HG03095 (cell line): ENCODE measurements around the gene STRN4.
A peak's percentile ranks its signal among the peaks of the same experiment; 100 is the strongest.
"Not testable (repeated sequence)": the region's sequence is repeated elsewhere in the genome, so short reads cannot be mapped to it uniquely, and the experiment has no call there.

Source experiments
- ATAC-seq: cut with Tn5 transposase; IDR thresholded peaks from one replicate; pipeline ENCODE4 v1.9.1; 2021; ENCODE audit warnings: moderate library complexity; ENCODE audit not compliant: unreplicated experiment

STRN4 gene

DNA sequence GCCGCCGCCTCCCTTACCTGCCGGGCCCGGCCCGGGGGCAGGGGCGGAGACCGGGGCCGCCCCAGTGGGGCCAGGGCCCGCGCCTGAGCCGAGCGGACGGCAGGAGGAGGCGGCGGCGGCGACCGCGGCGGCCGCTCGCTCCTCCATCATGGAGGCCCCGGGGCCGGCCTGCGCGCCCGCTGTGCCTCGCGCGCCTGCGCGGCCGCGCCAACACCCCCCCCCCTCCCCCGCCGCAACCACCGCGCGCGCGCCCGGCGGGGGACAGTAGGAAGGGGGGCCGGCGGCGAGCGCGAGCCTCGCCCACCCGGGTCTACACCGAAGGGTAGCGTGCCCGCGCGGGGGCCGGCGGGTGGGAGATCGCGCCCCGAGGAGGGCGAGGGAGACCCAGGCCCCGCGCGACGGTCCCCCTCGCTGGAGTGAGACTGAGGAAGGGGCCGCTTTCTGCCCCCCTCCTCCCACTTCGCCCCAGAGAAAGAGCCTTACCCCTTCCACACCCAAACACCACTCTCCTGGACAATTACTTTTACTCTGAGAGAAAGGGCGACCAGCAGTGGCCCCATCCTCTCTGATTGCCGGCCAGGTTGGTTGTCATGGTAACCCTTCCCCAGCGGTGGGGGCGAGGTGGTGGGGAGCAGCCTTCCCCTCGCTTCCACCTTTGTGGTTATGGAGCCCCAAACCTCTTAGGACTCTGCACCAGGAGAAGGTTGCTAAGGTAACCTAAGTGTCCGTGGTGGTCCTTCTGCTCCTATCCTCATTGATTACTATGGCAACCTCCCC, at the start of gene STRN4:
Gene STRN4 (minus strand): TSS at position 170 of the 777 bp plus-strand sequence. CDS start 20 bp downstream, at position 150.
- ATAC-seq = no peak

DNA sequence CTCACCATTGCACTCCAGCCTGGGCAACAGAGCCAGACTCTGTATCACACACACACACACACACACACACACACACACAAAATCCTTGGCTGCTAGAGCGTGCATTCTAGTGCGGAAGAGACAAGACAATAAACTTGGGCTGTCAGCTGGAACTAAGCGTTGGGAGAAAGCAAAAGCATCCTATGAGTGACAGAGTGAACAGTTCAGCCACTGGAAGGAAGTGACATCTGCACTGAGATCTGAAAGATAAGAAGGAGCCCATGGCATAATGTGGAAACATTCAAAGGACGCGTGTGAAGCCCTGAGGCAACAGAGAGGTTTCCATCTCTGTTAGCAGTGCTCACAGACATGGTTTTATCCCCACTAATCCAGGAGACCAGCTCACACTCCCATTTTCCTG, 45.7 kb upstream of the STRN4 start:
- ATAC-seq = no peak

- no peak for ATAC-seq
Observed at GRCh38 chr19:46789371-46789770, 43.1 kb upstream of the STRN4 start.

DNA sequence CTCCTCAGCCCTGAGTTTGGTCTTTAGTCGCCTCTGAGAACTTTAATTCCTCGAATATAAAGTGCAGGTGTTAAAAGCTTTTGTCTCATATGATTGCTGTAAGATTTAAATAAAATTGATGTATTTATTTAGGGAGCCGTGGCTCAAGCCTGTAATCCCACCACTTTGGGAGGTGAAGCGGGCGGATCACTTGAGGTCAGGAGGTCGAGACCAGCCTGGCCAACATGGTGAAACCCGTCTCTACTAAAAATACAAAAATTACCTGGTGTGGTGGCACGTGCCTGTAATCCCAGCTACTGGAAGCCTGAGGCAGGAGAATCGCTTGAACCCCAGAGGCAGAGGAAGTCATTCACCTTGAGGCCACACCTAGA, 42.7 kb upstream of the STRN4 start:
- ATAC-seq = no peak

DNA sequence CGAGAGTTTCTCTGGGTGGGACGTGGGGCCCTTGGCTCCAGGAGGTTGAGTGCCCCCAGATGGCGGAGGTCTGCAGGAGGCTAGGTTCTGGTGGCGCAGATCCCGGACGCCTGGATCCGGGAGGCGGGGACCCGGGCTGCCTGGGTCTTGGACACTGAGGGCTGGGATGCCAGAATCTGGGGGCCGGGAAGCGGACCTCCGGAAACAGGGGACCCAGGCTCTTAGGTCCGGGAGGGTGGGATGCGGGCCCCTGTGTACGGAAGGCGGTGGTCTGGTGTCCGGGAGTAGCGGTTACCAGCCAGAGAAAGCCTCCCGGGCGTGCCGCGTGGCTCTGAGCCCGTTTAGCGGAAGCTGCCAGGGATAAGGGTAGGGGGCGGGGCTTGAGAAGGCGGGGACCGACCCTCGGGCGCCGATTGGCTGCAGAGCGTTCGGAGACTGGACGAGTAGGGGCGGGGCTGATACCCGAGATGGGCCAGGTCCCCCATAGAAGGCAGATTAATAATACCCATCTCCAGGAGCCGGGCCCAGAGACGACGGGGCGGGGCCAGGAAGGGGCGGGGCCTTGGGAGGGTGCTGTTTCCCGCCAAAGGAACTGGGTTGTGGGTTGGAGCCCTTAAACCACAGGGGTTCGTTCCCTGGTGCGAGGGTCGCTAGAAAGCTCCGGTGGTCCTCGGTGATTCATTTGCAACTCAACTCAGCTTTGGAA, 42.2 kb upstream of the STRN4 start, which contains the start of gene SLC1A5:
Gene SLC1A5 (minus strand): TSS at position 333 of the 706 bp plus-strand sequence. CDS start 629 bp downstream, outside the sequence.
- ATAC-seq = peak; percentile 56

- no peak for ATAC-seq
Observed at GRCh38 chr19:46787331-46788261, 41.3 kb upstream of the STRN4 start.

- no peak for ATAC-seq
Observed at GRCh38 chr19:46787040-46787330, 40.7 kb upstream of the STRN4 start.

DNA sequence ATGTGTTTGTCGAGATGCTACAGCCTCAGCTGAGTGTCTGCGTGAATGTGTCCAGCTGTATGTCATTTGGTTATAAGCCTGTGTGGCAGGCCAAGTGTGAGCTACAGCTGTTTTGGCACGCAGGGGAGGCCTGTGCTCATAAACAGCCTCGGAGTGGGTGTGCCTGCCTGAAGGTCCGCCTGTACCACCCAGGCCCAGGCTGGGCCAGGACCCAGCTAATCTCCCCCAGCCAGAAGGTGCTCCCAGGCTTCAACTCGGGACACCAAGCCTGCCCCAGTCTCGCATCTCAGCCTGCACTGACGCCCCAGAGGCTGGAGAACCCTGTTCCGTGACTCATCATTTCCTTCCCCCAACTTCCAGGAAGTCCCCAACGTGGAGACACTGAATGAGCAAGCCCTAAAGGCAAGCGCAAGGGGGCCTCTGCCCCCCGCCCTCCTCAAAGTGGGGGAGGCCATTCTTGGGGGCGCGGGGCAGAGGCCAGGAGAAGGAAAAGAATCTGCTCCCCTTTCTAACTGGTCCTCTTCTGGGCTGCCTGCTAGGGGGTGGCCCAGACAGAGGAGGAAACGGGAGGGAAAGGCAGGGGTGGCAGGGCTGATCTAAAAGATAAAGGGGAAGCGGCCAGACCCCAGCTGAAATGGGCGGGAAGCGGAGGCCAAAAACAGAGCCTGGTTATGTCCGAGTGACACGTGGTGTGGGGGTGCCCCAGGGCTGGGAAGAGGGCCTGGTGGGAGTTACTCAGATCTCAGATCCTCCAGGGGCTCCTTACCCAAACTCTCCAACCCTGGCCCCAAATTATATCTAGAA, 40.2 kb upstream of the STRN4 start:
- no peak for ATAC-seq

- ATAC-seq = no peak
Observed at GRCh38 chr19:46785980-46786235, 39.7 kb upstream of the STRN4 start.

- ATAC-seq = no peak
Observed at GRCh38 chr19:46785054-46785979, 39.1 kb upstream of the STRN4 start.

GRCh38 chr19:46784262-46785053, 38.2 kb upstream of the STRN4 start:
- ATAC-seq = peak; percentile 40

DNA sequence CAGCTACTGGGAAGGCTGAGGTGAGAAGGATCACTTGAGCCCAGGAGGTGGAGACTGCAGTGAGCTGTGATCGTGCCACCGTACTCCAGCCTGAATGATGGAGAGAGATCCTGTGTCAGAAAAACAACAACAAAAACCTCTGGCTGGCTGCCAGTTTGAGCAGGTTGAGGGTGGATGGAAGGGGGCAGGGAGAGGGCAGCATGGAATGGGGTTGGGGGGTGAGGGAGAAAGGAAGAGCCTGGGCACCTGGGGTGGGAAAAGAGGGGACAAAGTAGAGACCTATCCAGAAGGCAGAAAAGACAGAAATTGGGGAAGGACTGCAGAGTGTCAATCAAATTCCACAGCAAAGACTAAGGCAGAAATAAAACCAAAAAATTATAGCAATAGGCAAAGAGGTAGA, 37.4 kb upstream of the STRN4 start:
- no peak for ATAC-seq

GRCh38 chr19:46782355-46783019, 36.2 kb upstream of the STRN4 start:
- ATAC-seq = no peak

GRCh38 chr19:46777956-46778645, 31.9 kb upstream of the STRN4 start:
- not testable (repeated sequence) for ATAC-seq

- ATAC-seq = no peak
Observed at GRCh38 chr19:46776927-46777911, 31.0 kb upstream of the STRN4 start.

GRCh38 chr19:46775642-46776258, 29.5 kb upstream of the STRN4 start:
- ATAC-seq = no peak
